Measurements from ENCODE around the gene TRIM16. TPM values are rescaled to one million over a fixed set of nuclear protein-coding genes. Genes with fewer than 3 reads are reported as not detected.

The TRIM16 gene
- total and polyA plus RNA-seq, 9 of the 15 experiments (the other 6 are each of a cell fraction or from before 2014, with no cell fraction given) = 3.5 to 9.2 (median 8.2) TPM

DNA sequence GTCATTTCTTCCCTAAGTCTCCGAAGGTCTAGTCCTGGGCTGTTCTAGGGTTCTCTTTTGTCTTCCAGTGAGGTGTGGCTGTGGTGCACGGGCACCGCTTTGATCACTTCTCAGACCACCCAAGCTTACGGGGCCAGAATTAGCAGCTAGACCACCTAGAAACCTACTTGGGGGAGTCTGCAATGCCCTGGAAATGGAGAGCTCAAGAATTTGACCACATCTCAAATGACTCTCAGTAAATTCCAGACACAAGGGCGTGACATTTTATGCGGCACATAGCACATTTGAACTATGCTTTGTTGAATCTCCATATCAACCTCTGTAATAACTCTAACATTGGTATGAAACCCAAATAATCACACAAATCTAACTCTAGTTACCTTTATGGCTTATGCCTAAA, 24.9 kb downstream of the TRIM16 start (continued):
- TF ChIP-seq, protein P1, sequence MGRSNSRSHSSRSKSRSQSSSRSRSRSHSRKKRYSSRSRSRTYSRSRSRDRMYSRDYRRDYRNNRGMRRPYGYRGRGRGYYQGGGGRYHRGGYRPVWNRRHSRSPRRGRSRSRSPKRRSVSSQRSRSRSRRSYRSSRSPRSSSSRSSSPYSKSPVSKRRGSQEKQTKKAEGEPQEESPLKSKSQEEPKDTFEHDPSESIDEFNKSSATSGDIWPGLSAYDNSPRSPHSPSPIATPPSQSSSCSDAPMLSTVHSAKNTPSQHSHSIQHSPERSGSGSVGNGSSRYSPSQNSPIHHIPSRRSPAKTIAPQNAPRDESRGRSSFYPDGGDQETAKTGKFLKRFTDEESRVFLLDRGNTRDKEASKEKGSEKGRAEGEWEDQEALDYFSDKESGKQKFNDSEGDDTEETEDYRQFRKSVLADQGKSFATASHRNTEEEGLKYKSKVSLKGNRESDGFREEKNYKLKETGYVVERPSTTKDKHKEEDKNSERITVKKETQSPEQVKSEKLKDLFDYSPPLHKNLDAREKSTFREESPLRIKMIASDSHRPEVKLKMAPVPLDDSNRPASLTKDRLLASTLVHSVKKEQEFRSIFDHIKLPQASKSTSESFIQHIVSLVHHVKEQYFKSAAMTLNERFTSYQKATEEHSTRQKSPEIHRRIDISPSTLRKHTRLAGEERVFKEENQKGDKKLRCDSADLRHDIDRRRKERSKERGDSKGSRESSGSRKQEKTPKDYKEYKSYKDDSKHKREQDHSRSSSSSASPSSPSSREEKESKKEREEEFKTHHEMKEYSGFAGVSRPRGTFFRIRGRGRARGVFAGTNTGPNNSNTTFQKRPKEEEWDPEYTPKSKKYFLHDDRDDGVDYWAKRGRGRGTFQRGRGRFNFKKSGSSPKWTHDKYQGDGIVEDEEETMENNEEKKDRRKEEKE (IDR thresholded peaks at IDR 0.05; ENCODE audit: borderline replicate concordance in 1 of 2, control insufficient read depth in 1 of 2, low read depth in 2 of 2, low read length in 1 of 2) = no peak
- TF ChIP-seq POLR2AphosphoS2 (IDR thresholded peaks at IDR 0.05; ENCODE audit: low read length) = no peak

DNA sequence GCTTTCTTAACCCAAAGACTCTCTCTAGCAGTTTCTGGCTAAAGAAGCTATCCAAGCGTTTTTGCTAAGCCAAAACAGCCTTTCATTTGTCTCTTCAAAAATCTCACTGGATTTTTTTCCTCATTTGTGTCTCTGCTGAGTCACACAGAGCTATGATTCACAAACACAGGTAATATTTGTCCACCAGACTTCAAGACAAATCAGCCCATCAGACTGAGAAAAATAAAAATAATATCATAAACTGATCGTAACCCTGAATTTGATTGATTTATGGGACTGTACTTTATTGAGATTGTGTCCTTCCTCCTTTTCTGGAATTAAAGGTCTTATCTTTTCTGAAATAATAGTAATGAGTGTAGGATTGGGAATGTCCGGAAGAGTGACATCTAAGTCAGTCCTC, 25.8 kb downstream of the TRIM16 start:
- in situ Hi-C loops (cut with MboI) (no loop called here), intact Hi-C loops (cut with micrococcal nuclease) (no loop called here)
- no peak overlapping the region for H3K9ac ChIP-seq (ENCODE audit: insufficient read depth in 1 of 2, low read depth in 2 of 2, low read length in 2 of 2)
- no peak overlapping the region for H3K4me3 ChIP-seq
- no peaks in the 10 kb centered on the region for H3K27me3 ChIP-seq (ENCODE audit: control insufficient read depth in 2 of 2, insufficient read depth in 2 of 2, low read length in 2 of 2)
- FAIRE-seq (no peak), DNase-seq (ENCODE audit: extremely low read depth in 1 of 4, low spot score in 3 of 4) (no peak), ATAC-seq (no peak)
- H3K36me3 ChIP-seq (ENCODE audit: control insufficient read depth, insufficient read depth, low read length) = peaks cover 2% of the 10 kb centered on the region; the same call in 1 of the 3 replicates
- no peaks in the 10 kb centered on the region for H3K4me1 ChIP-seq (replicated peaks in 1 of 2; ENCODE audit: control insufficient read depth in 2 of 2, insufficient read depth in 2 of 2, low read length in 2 of 2)
- no peaks in the 10 kb centered on the region for H3K9me1 ChIP-seq (ENCODE audit: control insufficient read depth, insufficient read depth, low read length)
- 70% methylated on average over 3 of the region's 3 CpGs for WGBS (ENCODE audit: insufficient coverage, low coverage, missing lambda C conversion rate)
- H3K9me3 ChIP-seq (replicated peaks; ENCODE audit: control insufficient read depth, insufficient read depth, low read depth, low read length) = no peaks in the 10 kb centered on the region
- H2AFZ ChIP-seq (ENCODE audit: low read depth, low read length) = no peak overlapping the region
- ChIA-PET POLR2A (no interaction called here), CTCF (ENCODE audit: low intra/inter-chr PET ratio) (no interaction called here)
- no peak overlapping the region for H3K4me2 ChIP-seq (ENCODE audit: insufficient read depth, low read length)
- no peaks in the 10 kb centered on the region for H4K20me1 ChIP-seq (replicated peaks; ENCODE audit: control insufficient read depth, insufficient read depth, low read length)
- no peak overlapping the region for H3K27ac ChIP-seq (ENCODE audit: extremely low read depth, low read depth, low read length)
- no peak for TF ChIP-seq ZNF785 (CRISPR knock-in tag; IDR thresholded peaks at IDR 0.05)
- no peak for TF ChIP-seq KAT8 (IDR thresholded peaks at IDR 0.05; ENCODE audit: low read depth)
- TF ChIP-seq PCBP1 (IDR thresholded peaks at IDR 0.05; ENCODE audit: low read depth, low read length, poor library complexity, severe bottlenecking) = no peak
- TF ChIP-seq ZNF408 (CRISPR knock-in tag; IDR thresholded peaks at IDR 0.05; ENCODE audit: low read depth) = no peak
- no peak for TF ChIP-seq TAF7 (tag; IDR thresholded peaks at IDR 0.05)
- TF ChIP-seq FOXA3 (CRISPR knock-in tag; conservative IDR thresholded peaks at IDR 0.05 in 1 of 2, IDR thresholded peaks at IDR 0.05 in 1 of 2) = no peak
- no peak for TF ChIP-seq MTA3 (IDR thresholded peaks at IDR 0.05; ENCODE audit: borderline replicate concordance)
- TF ChIP-seq ZNF79 (CRISPR knock-in tag; IDR thresholded peaks at IDR 0.05; ENCODE audit: low read depth) = no peak
- TF ChIP-seq PURB (CRISPR knock-in tag; IDR thresholded peaks at IDR 0.05; ENCODE audit: low read depth) = no peak
- TF ChIP-seq, protein P2, sequence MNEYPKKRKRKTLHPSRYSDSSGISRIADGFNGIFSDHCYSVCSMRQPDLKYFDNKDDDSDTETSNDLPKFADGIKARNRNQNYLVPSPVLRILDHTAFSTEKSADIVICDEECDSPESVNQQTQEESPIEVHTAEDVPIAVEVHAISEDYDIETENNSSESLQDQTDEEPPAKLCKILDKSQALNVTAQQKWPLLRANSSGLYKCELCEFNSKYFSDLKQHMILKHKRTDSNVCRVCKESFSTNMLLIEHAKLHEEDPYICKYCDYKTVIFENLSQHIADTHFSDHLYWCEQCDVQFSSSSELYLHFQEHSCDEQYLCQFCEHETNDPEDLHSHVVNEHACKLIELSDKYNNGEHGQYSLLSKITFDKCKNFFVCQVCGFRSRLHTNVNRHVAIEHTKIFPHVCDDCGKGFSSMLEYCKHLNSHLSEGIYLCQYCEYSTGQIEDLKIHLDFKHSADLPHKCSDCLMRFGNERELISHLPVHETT (CRISPR knock-in tag; conservative IDR thresholded peaks at IDR 0.05 in 1 of 2, IDR thresholded peaks at IDR 0.05 in 1 of 2) = no peak
- no peak for TF ChIP-seq ZNF133 (CRISPR knock-in tag; IDR thresholded peaks at IDR 0.05)
- TF ChIP-seq, protein P3, sequence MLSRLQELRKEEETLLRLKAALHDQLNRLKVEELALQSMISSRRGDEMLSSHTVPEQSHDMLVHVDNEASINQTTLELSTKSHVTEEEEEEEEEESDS (CRISPR knock-in tag; IDR thresholded peaks at IDR 0.05) = no peak
- BruUV-seq (replicated peaks) = no TSS peak
- no peaks in the 10 kb centered on the region for H3K79me2 ChIP-seq (ENCODE audit: control insufficient read depth, insufficient read depth, low read length)

All from K562 (cell line).